GM12892 (cell line): ENCODE measurements around the gene ELN.

Source experiments
- DNase-seq: peaks from one replicate; pipeline ENCODE4 v3.0.0; 2011; ENCODE audit not compliant: insufficient read length
- FAIRE-seq: peaks from 2 replicates; lab custom pipeline; 2011; peaks lifted over from hg19 to GRCh38; lab: Jason Lieb, UNC
- POLR2A ChIP-seq: IDR thresholded peaks from 2 replicates; pipeline ENCODE4 v1.6.1; 2011; ENCODE audit warnings: low read depth, low read length, control low read depth
- POLR2AphosphoS5 ChIP-seq: IDR thresholded peaks from 2 replicates; pipeline ENCODE4 v1.6.1; 2011; ENCODE audit warnings: low read depth, low read length, control low read depth
- TAF1 ChIP-seq: IDR thresholded peaks from 2 replicates; pipeline ENCODE4 v1.6.1; 2011; ENCODE audit warnings: low read depth, mild to moderate bottlenecking, control low read depth, low read length, borderline replicate concordance

The ELN gene

DNA sequence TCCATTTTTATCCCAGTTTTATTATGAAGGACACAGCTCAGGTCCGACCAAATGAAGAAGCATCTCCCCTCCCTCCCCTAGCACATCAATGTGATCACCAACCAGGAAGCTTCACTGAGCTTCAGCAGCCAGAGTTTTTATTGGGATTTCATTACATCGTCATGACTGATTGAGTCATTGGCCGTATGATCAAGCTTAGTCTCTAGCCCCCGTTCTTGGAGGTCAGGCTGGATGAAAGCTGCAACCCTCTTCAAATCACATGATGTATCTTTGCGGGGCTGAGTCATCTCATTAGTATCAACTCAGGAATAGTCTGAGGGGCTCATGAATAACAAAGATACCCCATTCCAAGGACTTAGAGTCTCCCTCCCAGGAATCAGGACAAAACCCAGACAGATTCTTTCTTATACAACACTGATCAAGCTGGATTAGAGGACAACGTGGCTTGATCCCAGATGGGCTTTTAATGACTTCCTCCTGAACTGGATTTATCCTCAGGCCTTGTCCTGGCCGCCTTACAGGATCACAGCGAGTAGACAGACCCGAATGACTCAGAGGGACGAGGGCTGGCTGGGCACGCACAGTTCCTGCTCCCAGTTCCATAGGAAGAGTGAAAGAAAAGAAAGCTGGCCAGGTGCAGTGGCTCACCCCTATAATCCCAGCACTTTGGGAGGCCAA, 70.1 kb downstream of the ELN start:
- FAIRE-seq (no peak), DNase-seq (no peak)
- TF ChIP-seq TAF1 (no peak), POLR2AphosphoS5 (no peak), POLR2A (no peak)

DNA sequence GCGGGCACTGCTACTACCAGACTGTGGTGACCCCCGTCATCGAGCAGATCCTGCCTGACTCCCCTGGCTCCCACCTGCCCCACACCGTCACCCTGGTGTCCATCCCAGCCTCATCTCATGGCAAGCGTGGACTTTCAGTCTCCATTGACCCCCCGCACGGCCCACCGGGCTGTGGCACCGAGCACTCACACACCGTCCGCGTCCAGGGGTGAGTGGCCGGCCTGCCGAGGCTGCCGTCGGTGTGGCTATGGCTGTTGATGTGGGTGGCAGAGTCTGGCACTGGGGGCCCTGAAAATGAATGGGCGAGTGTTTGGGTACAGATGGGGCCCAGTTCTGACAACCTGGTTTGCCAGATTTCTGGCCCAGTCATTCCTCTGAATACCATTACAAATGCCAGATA, 71.1 kb downstream of the ELN start:
- DNase-seq = no peak
- FAIRE-seq = no peak
- TF ChIP-seq POLR2A (no peak), POLR2AphosphoS5 (no peak), TAF1 (no peak)

DNA sequence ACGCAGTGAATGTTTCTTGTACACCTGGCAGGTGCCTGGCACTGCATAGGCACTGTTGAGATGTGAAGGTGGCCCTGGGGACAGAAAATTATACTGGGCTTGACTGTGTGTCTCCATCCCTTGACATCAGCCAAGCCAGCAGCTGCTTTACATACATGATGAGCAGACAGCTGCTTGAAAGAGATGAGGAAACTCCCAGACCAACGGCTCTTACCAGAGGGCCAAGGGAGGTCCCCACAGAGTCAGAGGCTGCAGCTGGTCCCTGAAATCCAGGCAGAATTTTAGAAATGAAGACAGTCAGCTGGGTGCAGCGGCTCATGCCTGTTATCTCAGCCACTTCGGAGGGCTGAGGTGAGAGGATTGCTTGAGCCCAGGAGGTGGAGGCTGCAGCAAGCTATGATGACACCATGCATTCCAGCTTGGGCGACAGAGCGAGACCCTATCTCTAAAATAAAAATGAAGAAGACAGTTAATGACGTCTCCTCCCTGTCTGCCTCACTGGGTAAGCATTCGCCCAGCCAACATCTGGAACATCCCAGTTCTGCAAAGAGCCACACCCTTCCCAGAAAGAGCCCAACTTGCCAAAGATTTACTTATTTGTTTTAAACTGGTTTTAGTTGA, 73.2 kb downstream of the ELN start:
- FAIRE-seq (peak; percentile 64), DNase-seq (peak; percentile 69)
- TF ChIP-seq POLR2AphosphoS5 = no peak; the same call in 1 of the 2 replicates

GRCh38 chr7:74103219-74103772, 75.3 kb downstream of the ELN start:
- FAIRE-seq (no peak), DNase-seq (no peak)
- no peak for TF ChIP-seq POLR2A
- no peak for TF ChIP-seq POLR2AphosphoS5
- no peak for TF ChIP-seq TAF1

DNA sequence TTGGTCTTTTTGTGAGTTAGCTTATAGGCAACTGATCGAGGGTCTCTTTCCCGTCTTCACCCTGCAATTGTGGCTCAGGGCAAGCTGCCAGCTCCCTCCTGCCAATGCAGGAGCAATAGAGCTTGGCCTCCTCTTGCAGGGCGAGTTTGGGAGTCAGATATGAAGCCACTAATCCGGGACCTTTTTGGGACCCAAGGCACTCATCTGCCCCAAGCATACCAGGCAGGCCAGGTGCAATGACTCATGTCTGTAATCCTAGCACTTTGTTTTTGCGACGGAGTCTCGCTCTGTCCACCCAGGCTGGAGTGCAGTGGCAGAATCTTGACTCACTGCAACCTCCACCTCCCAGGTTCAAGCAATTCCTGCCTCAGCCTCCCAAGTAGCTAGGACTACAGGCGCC, 76.7 kb downstream of the ELN start:
- FAIRE-seq (no peak), DNase-seq (no peak)
- no peak for TF ChIP-seq POLR2AphosphoS5
- TF ChIP-seq POLR2A = no peak
- no peak for TF ChIP-seq TAF1

DNA sequence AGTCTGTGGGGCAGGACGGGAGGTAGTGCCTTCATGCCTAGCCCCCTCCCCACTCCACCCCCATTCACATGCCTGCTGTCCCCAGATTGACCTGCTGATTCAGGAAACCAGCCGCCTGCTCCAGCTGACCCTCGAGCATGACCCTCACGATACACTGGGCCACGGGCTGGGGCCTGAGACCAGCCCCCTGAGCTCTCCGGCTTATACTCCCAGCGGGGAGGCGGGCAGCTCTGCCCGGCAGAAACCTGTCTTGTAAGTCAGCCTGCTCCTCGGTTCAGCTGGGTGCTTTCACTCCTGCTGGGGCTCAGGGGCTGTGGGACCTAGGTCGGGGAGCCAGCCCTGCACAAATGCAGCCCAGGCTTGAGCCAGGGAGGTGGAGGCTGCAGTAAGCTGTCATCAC, 78.0 kb downstream of the ELN start:
- no peak for FAIRE-seq
- DNase-seq = no peak
- TF ChIP-seq TAF1 (no peak), POLR2AphosphoS5 (no peak), POLR2A (no peak)

- no peak for FAIRE-seq
- TF ChIP-seq POLR2AphosphoS5 = no peak
- no peak for TF ChIP-seq POLR2A
- no peak for TF ChIP-seq TAF1
- no peak for DNase-seq
Observed at GRCh38 chr7:74106846-74107245, 78.9 kb downstream of the ELN start.

DNA sequence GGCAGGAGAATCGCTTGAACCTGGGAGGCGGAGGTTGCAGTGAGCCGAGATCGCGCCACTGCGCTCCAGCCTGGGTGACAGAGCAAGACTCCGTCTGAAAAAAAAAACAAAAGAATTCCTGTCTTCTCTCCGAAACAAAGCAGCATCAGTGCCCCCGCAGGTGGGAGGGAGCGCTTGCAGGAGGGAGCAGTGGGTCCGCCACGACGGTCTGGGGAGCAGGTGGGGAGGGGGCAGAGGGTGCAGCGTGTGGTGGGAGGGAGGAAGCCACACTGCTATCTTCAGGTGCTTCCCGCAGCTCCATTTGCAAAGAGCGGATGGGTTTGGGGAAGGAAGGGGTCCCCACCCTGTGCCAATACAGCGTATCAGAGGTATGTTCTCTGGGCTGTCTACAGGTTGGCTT, 87.4 kb downstream of the ELN start:
- TF ChIP-seq TAF1 (no peak), POLR2AphosphoS5 (no peak), POLR2A (no peak)
- FAIRE-seq = no peak
- no peak for DNase-seq

DNA sequence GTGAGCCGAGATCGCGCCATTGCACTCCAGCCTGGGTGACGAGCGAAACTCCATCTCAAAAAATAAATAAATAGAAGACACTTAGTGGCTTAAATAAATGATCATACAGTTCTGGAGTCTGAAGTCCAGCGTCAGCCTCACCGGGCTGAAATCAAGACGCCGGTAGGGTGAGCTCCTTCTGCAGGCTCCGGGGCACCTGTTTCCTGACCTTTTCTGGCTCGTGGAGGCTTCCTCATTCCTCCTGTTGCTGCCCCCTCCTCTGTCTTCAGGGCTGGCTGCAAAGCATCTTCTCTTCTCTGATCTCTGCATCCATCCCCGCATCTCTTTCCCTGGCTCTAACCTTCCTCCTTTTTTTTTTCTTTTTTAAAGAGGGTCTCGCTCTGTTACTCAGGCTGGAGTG, 88.4 kb downstream of the ELN start:
- no peak for DNase-seq
- TF ChIP-seq POLR2A (no peak), POLR2AphosphoS5 (no peak), TAF1 (no peak)
- no peak for FAIRE-seq
